ENCODE data around the gene CSNK1G3.
"Not testable (repeated sequence)": the region's sequence is repeated elsewhere in the genome, so short reads cannot be mapped to it uniquely, and the experiment has no call there.

CSNK1G3 gene

GRCh38 chr5:123559434-123559775 is 47.4 kb downstream of the CSNK1G3 start:
- DNase-seq (ENCODE audit: low read depth in 3 of 3), result no peak

- no peak for DNase-seq (ENCODE audit: low read depth in 3 of 3)
Measured at GRCh38 chr5:123561230-123561629, 49.3 kb downstream of the CSNK1G3 start.

GRCh38 chr5:123571927-123572326 is 60.0 kb downstream of the CSNK1G3 start:
- DNase-seq (ENCODE audit: low read depth in 3 of 3), result no peak

- DNase-seq (ENCODE audit: low read depth in 3 of 3), result no peak
Measured at GRCh38 chr5:123578390-123578789, 66.4 kb downstream of the CSNK1G3 start.

- no peak for DNase-seq (ENCODE audit: low read depth in 3 of 3)
Measured at GRCh38 chr5:123579410-123579809, 67.4 kb downstream of the CSNK1G3 start.

GRCh38 chr5:123582550-123583285 is 70.7 kb downstream of the CSNK1G3 start:
- no peak for DNase-seq (ENCODE audit: low read depth in 3 of 3)

GRCh38 chr5:123585871-123586270 is 73.9 kb downstream of the CSNK1G3 start:
- DNase-seq (ENCODE audit: low read depth in 3 of 3), result no peak

- DNase-seq (ENCODE audit: low read depth in 3 of 3), result no peak
Measured at GRCh38 chr5:123594434-123594833, 82.5 kb downstream of the CSNK1G3 start.

- no peak for DNase-seq (ENCODE audit: low read depth in 3 of 3)
Measured at GRCh38 chr5:123597018-123597417, 85.0 kb downstream of the CSNK1G3 start.

GRCh38 chr5:123598028-123598689 is 86.2 kb downstream of the CSNK1G3 start:
- DNase-seq (ENCODE audit: low read depth in 3 of 3), result no peak

GRCh38 chr5:123599171-123599570 is 87.2 kb downstream of the CSNK1G3 start:
- no peak for DNase-seq (ENCODE audit: low read depth in 3 of 3)

- no peak for DNase-seq (ENCODE audit: low read depth in 3 of 3)
Measured at GRCh38 chr5:123601610-123602009, 89.6 kb downstream of the CSNK1G3 start.

- no peak for DNase-seq (ENCODE audit: low read depth in 3 of 3)
Measured at GRCh38 chr5:123605822-123606221, 93.8 kb downstream of the CSNK1G3 start.

- DNase-seq (ENCODE audit: low read depth in 3 of 3), result no peak
Measured at GRCh38 chr5:123610209-123610608, 98.2 kb downstream of the CSNK1G3 start.

- peak in 1 of 3 experiments; percentile 2 for DNase-seq (ENCODE audit: low read depth in 3 of 3)
Measured at GRCh38 chr5:123610665-123611405, 98.9 kb downstream of the CSNK1G3 start.

- DNase-seq (ENCODE audit: low read depth in 3 of 3), result no peak
Measured at GRCh38 chr5:123611406-123611709, 99.4 kb downstream of the CSNK1G3 start.

GRCh38 chr5:123617561-123617960 is 105.6 kb downstream of the CSNK1G3 start:
- no peak for DNase-seq (ENCODE audit: low read depth in 3 of 3)

- no peak for DNase-seq (ENCODE audit: low read depth in 3 of 3)
Measured at GRCh38 chr5:123626051-123626450, 114.1 kb downstream of the CSNK1G3 start.

GRCh38 chr5:123628860-123629544 is 117.0 kb downstream of the CSNK1G3 start:
- no peak for DNase-seq (ENCODE audit: low read depth in 3 of 3)

GRCh38 chr5:123636006-123636405 is 124.0 kb downstream of the CSNK1G3 start:
- DNase-seq (ENCODE audit: low read depth in 3 of 3), result no peak

- DNase-seq (ENCODE audit: low read depth in 3 of 3), result not testable (repeated sequence)
Measured at GRCh38 chr5:123637028-123637427, 125.1 kb downstream of the CSNK1G3 start.

GRCh38 chr5:123639244-123639643 is 127.3 kb downstream of the CSNK1G3 start:
- no peak for DNase-seq (ENCODE audit: low read depth in 3 of 3)
